GM19239 (cell line): ENCODE results near the gene SEC24A.
"Not testable (repeated sequence)": the region's sequence is repeated elsewhere in the genome, so short reads cannot be mapped to it uniquely, and the experiment has no call there.

Source experiments
- DNase-seq: peaks from one replicate; pipeline ENCODE4 v3.0.0; 2011; ENCODE audit warnings: low spot score; ENCODE audit not compliant: insufficient read length
- FAIRE-seq: peaks from 2 replicates; lab custom pipeline; 2011; peaks lifted over from hg19 to GRCh38; lab: Jason Lieb, UNC

Gene SEC24A

DNA sequence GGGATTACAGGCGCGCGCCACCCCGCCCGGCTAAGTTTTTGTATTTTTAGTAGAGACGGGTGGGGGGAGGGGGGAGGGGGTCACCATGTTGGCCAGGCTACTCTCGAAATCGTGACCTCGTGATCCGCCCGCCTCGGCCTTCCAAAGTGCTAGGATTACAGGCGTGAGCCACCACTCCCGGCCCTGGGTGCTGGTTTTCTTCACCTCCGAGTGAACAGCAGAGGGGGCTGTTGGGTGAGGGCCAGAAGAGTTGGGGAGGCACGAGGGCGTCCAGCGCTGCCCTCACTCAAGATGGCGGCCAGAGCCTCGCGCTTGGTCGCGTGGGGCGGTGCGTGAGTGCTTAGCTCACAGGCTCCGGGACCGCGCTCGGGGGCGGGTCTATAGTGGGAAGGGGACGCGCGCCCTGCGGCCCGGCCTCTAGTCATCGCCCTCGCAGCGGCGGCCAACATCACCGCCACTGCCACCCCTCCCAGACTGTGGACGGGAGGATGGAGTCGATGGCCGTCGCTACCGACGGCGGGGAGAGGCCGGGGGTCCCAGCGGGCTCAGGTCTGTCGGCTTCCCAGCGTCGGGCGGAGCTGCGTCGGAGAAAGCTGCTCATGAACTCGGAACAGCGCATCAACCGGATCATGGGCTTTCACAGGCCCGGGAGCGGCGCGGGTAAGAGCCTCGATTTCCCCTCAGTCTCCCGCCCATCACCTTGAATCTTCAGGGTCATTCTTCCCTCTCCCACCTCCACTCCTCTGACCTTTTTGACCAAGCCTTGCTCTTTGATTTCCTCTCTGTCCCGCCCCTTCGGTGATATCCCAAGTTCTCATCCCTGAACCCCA is 89.8 kb downstream of the SEC24A start, which contains the start of gene CAMLG:
TSS of gene CAMLG (plus strand) at position 416 of the 830 bp plus-strand sequence. CDS start at position 489, 73 bp downstream.
- peak; percentile 87 for DNase-seq
- FAIRE-seq, result peak; percentile 91

DNA sequence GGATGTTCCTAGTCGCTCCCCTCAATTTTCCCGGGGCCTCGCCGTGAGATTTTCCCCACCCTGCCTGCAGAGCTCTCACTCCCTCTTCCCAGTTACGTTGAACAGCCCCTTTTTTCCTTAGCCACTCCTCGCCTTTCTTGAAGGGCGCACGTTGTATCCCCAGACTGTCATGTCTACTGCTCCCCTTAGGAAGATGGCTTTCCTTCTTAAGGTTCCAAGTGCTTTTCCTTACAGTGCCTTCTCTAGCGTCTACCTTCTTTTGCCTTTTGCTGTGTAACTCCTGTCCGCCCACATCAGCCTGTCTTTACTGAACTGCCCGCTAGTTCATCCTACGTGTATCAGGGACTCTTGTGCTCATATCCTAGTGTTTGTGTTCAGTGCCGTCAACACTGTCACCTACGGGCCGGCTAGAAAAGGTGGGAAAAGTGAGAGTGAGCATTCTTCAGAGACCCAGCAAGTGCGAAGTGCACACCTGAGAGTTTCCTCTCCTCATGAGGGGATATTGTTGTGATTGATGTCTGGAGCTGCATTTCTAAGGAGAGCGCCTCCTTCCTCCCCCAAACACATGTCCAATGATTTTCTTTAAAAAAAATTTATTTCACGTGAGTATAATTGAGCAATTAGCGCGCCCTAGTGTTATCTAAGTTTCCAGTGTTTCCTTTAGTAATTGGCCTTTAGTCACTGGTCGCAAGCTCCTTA is 90.5 kb downstream of the SEC24A start:
- FAIRE-seq (no peak), DNase-seq (peak; percentile 21)

DNA sequence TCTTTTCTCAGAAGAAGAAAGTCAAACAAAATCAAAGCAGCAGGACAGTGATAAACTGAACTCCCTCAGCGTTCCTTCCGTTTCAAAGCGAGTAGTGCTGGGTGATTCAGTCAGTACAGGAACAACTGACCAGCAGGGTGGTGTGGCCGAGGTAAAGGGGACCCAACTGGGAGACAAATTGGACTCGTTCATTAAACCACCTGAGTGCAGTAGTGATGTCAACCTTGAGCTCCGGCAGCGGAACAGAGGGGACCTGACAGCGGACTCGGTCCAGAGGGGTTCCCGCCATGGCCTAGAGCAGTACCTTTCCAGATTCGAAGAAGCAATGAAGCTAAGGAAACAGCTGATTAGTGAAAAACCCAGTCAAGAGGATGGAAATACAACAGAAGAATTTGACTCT is 92.5 kb downstream of the SEC24A start:
- DNase-seq, result no peak
- FAIRE-seq, result no peak

DNA sequence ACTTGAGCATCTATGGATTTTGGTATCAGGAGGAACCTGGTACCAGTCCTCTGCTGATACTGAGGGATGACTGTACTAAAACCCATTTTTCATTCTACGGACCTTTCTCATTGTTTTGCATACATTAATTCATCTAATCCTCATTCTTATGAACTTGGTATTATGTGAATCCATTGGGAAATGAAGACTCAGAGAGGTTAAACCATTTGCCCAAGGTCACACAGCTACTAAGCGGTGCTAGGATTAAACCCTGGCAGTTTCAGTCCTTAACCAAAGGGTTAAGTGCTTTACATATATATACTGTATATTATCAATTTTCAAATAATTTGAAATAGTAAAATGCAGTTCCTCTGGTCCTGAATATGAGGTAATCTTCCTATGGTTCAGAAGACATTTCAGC is 93.5 kb downstream of the SEC24A start:
- FAIRE-seq, result no peak
- DNase-seq, result no peak

DNA sequence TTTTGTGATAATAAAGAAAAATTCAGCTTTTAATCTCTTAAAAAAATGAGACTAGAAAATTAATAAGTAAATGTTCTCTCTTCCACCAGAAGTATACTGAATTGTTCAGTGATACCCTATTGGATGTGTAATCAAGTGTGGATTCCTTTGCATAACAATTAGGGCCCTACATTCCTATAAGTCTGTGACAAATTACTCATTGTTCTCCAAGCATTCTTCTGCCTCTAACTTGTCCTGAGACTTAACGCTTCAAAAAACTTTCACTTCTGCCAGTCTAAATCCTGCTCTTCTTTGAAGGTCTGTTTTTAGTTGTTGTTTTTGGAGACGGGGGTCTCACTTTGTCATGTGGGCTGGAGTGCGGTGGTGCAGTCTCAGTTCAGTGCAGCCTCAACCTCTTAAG is 100.8 kb downstream of the SEC24A start:
- FAIRE-seq (peak; percentile 21), DNase-seq (no peak)

DNA sequence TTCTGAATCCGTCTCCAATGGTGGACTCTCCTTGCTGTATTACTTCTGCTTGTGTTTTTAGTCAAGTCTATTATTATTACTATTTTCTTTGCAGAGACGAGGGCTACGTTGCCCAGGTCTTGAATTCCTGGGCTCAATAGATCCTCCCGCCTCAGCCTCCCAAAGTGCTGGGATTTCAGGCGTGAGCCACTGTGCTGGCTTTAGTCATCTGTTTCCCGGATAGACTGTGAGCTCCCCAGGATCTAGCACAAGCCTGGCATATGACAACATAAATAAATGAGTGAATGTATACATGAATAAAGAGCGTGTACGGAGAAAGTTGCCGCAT is 109.6 kb downstream of the SEC24A start:
- DNase-seq (no peak), FAIRE-seq (no peak)

DNA sequence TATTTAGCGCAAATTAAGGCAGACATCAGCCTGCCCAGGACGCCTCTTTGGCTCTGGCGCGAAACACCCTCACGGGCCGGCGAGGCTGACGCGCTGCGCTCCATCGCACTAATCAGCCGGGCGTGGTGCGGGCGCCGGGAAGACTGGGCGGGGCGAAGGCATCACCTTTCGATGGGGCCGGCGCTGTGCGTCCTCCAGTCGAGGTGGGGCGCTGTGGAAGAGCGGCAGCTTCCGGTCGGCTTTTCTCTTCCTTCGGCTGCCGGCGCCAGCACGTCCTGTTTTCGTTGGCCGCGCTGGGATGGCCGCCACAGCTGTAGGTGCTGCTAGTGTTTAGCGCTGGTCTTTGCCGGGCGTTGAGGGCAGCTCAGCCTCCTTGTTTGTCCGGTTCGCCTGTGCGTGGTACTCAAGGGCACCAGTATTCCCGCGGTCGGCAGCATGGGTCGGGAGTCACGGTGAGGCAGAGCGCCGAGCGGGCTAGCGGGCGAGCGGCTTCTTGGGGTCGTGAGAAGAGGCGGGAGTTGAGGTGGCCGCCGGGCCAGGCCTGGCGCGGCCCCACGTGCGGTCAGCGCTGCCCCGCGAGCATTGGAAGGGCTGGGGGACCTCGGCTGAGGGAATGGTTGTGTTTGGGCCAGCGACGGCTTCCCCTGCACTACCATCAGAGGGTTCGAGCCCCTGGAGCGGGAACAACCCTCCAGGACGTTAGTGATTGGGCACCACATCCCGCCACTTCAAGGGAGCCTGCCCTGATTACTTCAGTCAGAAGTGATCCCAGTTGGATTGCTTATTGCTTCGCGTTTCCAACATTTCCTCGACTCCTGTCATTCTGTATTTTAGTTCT is 110.1 kb downstream of the SEC24A start, which contains the start of gene DDX46:
TSS of gene DDX46 (plus strand) at position 276 of the 838 bp plus-strand sequence. CDS start at position 436, 160 bp downstream.
- peak; percentile 97 for FAIRE-seq
- peak; percentile 93 for DNase-seq

DNA sequence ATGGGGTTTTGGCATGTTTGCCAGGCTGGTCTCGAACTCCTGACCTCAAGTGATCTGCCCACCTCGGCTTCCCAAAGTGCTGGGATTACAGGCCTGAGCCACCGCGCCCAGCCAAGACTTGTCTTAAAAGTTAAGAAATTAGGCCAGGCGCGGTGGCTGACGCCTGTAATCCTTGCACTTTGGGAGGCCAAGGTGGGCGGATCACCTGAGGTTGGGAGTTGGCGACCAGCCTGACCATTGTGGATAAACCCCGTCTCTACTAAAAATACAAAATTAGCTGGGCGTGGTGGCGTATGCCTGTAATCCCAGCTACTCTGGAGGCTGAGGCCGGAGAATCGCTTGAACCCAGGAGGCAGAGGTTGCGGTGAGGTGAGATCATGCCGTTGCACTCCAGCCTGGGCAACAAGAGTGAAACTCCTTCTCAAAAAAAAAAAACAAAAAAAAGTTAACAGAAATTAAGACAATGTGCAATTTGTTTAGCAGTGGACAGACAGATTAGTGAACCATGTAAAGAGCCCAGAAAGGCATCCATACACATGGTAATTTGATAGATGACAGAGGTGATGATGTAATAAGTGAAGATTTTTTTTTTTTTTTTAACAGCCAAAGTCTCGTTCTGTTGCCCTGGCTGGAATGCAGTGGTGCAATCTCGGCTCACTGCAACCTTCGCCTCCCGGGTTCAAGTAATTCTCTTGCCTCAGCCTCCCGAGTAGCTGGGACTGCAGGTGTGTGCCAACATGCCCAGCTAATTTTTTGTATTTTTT is 119.1 kb downstream of the SEC24A start:
- not testable (repeated sequence) for FAIRE-seq, DNase-seq

DNA sequence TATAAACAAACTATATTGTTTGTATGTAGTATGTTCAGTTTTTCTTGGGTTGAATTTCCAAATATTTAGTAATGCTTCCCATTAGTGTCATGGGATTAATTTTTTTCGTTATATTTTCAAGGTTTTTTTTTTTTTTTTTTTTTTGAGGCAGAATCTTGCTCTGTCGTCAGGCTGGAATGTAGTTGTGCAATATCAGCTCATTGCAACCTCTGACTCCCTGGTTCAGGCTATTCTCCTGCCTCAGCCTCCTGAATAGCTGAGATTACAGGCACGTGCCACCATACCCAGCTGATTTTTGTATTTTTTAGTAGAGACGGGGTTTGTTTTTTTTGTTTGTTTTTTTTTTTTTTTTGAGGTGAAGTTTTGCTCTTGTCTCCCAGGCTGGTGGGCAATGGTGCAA is 120.6 kb downstream of the SEC24A start:
- no peak for DNase-seq
- FAIRE-seq, result no peak

DNA sequence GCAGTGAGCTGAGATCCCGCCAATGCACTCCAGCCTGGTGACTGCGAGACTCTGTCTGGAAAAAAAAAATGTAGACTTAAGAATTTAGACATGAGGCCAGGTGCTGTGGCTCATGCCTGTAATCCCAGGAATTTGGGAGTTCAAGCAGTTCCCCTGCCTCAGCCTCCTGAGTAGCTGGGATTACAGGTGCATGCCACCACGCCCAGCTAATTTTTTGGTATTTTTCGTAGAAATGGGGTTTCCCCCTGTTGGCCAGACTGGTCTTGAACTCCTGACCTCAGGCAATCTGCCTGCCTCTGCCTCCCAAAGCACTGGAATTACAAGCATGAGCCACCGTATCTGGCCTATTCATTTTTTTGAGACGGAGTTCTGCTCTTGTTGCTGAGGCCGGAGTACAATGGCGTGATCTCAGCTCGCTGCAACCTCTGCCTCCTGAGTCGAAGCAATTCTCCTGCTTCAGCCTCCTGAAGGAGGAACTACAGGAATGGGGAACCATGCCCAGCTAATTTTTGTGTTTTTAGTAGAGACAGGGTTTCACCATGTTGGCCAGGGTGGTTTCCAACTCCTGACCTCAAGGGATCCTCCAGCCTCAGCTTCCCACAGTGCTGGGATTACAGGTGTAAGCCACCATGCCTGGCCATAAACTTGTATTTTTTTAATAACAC is 124.0 kb downstream of the SEC24A start:
- FAIRE-seq, result no peak
- no peak for DNase-seq

DNA sequence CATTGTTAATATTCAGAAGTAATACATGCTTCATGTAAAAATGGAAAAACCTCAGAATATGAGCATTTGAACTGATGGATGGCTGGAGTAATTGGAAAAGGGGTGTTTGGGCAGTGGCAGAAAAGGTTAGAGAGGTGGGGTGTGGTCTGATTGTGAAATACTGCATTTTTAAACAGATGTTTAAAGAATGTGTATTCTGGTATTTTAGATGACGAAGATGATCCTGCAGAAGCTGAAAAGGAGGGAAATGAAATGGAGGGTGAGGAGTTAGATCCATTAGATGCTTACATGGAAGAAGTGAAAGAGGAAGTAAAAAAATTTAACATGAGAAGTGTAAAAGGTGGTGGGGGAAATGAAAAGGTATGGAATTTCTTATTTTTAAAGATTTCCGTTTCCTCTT is 128.8 kb downstream of the SEC24A start:
- no peak for FAIRE-seq
- DNase-seq, result no peak
